ENCODE data around the gene CKAP4.

DNA sequence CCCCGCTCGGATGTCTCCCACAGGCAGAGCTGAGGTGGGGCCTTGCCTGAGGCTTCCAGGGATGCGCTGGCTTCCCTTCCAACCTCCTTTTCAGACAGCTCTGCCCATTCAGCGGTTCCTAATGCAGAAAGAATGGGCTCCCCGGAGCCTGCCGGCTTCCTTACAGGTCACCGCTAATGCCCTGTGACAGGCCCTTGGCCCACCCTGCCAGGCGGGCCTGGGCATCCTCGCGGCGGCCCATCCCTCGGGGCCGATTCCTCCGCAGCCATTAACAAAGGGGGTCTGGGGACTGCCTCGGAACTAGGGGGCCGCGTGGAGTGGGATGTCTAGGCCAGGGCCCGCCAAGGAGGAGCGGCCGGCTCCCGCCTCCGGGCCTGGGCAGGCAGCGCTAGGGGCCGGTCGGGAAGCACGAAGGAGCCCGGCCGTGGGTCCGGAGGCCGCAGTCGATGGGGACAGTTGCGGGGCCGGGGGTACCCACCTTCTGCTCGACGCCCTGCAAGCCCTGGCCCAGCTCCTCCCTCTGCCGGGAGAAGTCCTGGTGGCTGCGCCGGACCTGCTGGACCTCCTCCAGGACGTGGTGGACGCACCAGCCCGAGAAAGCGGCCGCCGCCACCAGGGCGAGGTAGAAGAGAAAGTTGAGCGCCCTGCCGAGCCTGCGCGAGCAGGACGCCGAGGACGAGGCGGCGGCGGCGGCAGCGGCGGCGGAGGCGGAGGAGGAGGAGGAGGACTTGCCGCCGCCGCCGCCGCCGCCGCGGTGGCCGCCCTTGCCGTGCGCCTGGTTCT is 738 bp downstream of the CKAP4 start:
- TF ChIP-seq, protein P1, sequence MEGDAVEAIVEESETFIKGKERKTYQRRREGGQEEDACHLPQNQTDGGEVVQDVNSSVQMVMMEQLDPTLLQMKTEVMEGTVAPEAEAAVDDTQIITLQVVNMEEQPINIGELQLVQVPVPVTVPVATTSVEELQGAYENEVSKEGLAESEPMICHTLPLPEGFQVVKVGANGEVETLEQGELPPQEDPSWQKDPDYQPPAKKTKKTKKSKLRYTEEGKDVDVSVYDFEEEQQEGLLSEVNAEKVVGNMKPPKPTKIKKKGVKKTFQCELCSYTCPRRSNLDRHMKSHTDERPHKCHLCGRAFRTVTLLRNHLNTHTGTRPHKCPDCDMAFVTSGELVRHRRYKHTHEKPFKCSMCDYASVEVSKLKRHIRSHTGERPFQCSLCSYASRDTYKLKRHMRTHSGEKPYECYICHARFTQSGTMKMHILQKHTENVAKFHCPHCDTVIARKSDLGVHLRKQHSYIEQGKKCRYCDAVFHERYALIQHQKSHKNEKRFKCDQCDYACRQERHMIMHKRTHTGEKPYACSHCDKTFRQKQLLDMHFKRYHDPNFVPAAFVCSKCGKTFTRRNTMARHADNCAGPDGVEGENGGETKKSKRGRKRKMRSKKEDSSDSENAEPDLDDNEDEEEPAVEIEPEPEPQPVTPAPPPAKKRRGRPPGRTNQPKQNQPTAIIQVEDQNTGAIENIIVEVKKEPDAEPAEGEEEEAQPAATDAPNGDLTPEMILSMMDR (IDR thresholded peaks at IDR 0.05; ENCODE audit: low read depth, low read length, missing input control), result no peak
- TF ChIP-seq TAF1 (conservative IDR thresholded peaks at IDR 0.05), result no peak
- TF ChIP-seq RAD21 (IDR thresholded peaks at IDR 0.05), result peak in 1 of 2 donors; percentile 30
- TF ChIP-seq, protein P2, sequence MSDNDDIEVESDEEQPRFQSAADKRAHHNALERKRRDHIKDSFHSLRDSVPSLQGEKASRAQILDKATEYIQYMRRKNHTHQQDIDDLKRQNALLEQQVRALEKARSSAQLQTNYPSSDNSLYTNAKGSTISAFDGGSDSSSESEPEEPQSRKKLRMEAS (IDR thresholded peaks at IDR 0.05), result no peak
- no peak for TF ChIP-seq YY1 (IDR thresholded peaks at IDR 0.05)
- TF ChIP-seq, protein P3, sequence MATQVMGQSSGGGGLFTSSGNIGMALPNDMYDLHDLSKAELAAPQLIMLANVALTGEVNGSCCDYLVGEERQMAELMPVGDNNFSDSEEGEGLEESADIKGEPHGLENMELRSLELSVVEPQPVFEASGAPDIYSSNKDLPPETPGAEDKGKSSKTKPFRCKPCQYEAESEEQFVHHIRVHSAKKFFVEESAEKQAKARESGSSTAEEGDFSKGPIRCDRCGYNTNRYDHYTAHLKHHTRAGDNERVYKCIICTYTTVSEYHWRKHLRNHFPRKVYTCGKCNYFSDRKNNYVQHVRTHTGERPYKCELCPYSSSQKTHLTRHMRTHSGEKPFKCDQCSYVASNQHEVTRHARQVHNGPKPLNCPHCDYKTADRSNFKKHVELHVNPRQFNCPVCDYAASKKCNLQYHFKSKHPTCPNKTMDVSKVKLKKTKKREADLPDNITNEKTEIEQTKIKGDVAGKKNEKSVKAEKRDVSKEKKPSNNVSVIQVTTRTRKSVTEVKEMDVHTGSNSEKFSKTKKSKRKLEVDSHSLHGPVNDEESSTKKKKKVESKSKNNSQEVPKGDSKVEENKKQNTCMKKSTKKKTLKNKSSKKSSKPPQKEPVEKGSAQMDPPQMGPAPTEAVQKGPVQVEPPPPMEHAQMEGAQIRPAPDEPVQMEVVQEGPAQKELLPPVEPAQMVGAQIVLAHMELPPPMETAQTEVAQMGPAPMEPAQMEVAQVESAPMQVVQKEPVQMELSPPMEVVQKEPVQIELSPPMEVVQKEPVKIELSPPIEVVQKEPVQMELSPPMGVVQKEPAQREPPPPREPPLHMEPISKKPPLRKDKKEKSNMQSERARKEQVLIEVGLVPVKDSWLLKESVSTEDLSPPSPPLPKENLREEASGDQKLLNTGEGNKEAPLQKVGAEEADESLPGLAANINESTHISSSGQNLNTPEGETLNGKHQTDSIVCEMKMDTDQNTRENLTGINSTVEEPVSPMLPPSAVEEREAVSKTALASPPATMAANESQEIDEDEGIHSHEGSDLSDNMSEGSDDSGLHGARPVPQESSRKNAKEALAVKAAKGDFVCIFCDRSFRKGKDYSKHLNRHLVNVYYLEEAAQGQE (IDR thresholded peaks at IDR 0.05), result no peak
- TF ChIP-seq GABPA (IDR thresholded peaks at IDR 0.05 in 1 of 2, conservative IDR thresholded peaks at IDR 0.05 in 1 of 2), result no peak
- TF ChIP-seq JUND (IDR thresholded peaks at IDR 0.05), result no peak
- TF ChIP-seq, protein P4, sequence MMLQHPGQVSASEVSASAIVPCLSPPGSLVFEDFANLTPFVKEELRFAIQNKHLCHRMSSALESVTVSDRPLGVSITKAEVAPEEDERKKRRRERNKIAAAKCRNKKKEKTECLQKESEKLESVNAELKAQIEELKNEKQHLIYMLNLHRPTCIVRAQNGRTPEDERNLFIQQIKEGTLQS (IDR thresholded peaks at IDR 0.05), result no peak
- TF ChIP-seq HNF4G (IDR thresholded peaks at IDR 0.05), result no peak
